HG03025 (cell line): ENCODE measurements around the gene SIM1.

Source experiments
- ATAC-seq: cut with Tn5 transposase; IDR thresholded peaks from one replicate; pipeline ENCODE4 v1.9.1; 2021; ENCODE audit warnings: mild to moderate bottlenecking, moderate library complexity; ENCODE audit not compliant: unreplicated experiment, low FRiP score

Gene SIM1, protein sequence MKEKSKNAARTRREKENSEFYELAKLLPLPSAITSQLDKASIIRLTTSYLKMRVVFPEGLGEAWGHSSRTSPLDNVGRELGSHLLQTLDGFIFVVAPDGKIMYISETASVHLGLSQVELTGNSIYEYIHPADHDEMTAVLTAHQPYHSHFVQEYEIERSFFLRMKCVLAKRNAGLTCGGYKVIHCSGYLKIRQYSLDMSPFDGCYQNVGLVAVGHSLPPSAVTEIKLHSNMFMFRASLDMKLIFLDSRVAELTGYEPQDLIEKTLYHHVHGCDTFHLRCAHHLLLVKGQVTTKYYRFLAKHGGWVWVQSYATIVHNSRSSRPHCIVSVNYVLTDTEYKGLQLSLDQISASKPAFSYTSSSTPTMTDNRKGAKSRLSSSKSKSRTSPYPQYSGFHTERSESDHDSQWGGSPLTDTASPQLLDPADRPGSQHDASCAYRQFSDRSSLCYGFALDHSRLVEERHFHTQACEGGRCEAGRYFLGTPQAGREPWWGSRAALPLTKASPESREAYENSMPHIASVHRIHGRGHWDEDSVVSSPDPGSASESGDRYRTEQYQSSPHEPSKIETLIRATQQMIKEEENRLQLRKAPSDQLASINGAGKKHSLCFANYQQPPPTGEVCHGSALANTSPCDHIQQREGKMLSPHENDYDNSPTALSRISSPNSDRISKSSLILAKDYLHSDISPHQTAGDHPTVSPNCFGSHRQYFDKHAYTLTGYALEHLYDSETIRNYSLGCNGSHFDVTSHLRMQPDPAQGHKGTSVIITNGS

DNA sequence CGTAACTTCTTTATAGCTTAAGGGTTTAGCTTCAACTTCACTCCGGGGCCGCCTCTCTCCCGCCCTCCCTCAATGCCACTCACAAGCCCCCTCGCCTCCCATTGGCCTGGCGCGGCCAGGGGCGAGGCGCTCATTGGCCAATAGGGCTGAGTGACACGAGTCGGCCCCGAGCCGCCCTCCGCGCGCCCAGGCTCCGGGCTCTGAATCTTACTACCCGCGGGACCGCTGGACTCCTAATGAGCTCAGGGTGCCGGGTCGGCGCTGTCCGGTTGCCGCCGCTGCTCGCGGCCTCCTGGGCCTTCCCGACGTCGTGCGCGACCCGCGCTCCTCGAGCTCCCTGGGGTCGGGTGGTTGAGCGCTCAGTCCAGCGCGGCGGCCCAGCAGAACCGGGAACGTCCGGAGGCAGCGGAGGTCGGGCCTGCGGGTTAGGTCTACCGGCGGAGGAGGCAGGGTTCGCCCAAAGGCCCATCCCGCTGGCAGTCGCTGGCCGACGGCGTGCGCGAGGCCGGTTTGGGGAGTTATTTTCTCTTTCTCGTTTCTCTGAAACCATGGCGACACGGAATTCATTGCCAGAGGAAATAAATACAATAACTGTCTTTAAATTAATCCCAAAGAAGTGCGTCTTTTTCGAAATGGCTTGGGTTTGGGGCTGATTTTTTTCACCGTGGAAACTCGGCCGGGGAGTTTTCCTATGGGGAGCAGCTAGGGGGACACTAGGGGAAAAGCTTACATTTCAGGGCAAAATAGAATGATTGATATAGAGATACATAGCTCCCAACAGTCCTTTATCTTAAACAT, at the start of gene SIM1:
TSS of gene SIM1 (minus strand) at position 19 of the 798 bp plus-strand sequence. CDS start 1,453 bp downstream, outside the sequence.
- ATAC-seq = no peak

DNA sequence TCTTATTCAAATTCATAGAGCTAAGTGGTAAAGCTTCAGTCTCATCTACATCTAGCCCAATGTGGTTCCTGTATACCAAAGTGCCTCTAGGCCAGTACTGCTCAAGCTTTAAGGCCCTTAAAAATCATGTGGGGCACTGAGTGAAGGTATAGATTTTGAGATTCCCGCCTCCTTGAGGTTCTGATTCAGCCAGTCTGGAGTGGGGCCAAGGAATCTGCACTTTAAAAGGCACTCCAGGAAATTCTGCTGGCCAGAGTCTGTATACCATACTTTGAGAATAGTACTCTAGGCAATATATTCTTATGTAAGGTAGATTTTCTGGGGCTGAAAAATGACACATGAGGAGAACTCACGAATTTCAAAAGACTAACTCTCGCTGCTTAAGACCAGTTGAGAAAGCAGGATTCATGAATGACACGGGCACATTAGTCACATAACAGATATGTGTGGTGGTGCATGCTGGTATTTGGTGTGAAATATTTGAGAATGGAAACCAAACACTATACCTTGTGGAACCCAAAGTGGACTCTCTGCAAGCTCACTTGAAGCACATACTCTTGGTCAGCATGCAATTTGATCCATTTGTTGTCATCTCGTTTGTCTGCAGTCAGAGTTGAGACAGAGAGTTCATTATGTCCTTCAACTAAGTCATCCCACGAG, 47.6 kb upstream of the SIM1 start:
- no peak for ATAC-seq

DNA sequence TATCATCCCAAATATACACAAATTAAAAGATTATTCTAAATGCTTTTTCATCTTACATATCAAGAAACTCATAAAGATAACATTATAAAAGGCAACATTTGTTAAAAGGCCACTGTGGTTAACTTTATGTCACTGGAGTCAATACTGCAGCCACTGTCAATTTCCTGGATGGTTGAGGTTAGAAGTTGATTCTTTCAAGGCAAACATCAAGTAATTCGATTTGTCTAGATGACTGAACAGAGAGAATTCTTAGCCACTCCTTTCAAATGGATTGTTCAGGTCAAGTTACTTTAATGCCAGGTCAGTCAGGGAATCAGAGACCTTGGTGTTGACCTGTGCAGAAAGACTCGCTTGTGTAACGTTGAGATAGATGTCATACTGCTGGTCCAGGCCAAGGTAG, 44.4 kb upstream of the SIM1 start:
- no peak for ATAC-seq

DNA sequence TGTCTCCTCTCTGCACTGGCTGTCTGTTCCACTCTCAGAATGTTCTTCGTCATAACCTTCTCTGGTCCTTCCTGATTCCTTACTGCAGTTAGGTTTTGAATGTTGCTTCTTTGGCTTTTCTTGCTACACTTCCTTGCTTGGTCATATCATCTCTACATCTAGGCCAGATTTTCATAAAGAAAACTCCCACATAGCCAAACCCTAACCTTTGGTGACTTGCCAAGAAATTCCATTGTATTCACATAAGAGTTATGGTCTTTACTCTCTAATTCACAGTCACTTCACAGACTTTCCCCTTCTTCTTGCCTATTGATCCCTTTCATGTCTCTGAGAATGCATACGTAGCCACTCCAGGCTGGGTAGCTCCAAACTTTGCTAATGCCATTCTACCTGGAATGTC, 41.9 kb upstream of the SIM1 start:
- ATAC-seq = no peak

DNA sequence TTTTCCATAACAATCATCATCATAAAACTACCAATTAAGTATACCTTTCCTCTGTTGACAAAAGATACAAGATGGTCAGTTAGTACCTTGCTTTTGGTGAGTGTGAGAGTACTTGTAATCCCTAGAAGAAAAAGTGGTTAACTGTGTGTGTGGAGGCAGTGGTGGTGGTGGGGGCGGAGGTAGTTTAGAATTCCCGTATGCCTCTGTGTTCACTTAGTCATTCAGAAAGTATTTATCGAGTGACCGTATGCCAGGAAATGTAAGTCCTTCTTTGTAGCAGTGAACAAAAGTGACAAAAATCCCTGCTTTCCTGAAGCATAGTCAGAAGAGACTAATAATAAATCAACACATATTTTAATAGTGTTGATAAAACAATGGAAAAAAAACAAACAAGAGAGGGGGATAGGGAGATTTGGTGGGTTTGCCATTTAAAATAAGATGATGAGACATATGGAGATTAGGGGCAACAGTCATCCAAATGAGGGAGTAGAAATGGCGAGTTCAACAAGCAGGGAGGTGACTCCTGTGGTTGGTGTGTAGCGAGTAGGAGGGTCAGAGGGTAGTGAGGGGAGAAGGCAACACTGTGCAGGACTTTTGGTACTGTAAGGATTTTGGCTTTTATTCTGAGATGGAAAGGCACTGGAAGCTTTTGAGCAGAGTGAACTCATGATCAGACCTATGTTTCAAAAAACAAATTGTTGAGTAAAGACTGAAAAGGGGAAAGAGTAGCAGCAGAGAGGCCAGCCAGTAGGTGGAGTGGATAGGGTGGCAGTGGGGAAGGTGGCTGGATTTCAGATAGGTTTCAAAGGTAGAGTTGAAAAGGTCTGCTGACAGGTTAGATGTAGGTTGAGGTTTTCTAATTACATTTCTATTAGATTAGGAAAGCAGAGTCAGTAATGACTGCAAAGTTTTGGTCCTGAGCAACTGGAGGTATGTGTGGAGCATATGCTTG, 40.3 kb upstream of the SIM1 start:
- ATAC-seq = no peak

DNA sequence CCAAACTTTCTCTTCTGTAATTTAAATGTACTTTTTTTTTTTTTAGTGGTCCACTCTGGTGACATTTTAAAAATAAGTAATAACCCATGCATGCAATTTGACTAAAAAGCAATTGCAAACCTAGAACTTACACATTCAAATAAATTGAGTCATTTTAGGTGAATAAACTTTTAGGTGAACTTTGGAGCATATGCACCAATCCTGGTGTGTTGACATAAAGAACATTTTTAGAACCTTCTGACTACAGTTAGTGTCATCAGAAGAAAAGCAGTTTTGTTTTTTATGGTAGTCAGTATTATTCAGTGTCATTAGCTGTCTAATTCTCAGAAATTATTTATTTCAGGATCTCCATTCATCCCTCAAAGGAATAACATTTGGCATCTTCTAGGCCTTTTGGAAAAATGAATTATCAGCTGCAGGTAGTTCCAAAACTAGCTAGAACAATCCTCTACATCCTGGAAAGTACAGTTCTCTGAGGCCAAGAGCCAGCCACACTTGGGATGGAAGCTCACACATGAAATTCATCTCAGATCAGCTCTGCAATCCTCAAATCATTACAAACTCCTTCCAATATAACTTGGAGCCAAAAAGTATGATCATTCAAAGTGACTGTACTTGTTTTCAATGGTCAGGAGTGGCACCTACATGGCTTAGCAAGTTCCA, 38.5 kb upstream of the SIM1 start:
- ATAC-seq = no peak

DNA sequence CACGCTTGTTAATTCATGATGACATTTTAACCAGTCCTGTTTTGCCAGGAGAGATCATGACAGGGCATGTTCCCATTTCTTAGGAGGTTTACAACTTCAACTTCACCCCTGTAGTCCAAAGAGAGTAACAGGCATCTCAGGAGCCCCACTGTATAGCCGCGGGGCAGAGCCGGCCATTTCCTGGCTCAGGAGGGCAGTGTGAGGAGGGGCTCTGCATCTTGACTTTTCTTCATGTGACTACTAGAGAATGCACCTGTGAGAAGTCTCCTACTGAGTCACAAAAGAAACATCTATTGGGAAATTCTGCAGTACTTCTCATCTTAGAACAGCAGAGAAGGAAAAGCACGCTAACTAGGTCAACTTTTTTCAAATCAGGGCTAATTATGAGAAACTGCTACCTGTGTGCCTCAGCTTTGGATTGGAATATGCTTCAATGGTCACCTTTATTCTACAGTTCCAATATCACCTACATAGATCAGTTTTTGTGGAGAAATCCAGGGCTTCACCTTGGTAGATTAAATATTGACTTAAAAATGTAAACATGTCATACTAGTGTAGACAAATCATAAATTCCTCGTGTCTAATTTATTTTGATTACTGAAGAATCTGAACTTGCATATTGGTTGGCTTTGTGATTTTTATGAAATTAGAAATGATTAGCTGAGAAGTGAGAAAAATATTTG, 28.6 kb upstream of the SIM1 start:
- no peak for ATAC-seq

DNA sequence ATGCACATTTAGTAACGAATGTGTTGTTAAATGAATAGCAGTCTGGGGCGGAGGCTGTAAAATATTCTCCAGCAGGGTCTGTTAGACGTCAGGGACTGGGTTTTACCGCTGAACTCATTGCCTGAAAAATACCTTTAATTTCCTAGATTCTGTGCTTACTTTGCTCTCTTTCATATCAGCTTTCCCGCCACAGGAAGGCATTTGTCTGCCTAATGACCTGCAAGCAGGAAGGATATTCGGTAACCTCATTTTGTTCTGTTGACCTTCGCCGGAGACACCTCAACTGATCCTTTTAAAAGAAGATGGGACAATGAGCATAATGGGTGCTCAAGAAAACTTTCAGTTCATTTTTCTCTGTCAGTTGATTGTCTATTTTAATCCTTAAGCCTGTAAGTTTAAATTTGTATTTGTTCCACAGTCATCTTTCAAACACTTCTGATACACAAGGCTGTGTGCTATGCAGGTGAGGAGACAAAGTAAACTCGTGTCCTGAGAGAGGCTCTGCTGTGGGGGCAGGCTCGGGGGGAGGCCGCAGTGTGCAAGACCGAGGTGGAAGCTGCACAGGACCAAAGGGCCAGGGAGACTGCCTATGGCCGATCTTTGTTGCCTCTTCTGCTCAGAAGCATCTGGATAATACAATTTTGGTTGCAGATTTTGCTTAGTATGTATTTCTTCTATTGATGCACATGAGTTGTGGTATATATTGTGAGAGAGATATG, 27.4 kb upstream of the SIM1 start:
- ATAC-seq = no peak

DNA sequence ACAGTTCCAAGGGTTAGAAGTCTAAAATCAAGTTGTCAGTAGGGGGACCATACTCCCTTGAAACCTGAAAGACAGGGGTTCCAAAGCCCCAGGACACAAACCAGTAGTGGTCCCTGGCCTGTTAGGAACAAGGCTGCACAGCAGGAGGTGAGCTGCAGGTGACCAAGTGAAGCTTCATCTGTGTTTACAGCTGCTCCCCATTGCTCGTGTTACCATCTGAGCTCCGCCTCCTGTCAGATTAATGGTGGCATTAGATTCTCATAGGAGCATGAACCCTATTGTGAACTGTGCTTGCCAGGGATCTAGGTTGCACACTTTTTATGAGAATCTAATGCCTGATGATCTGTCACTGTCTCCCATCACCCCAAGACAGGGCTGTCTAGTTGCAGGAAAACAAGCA, 25.3 kb upstream of the SIM1 start:
- ATAC-seq = no peak

DNA sequence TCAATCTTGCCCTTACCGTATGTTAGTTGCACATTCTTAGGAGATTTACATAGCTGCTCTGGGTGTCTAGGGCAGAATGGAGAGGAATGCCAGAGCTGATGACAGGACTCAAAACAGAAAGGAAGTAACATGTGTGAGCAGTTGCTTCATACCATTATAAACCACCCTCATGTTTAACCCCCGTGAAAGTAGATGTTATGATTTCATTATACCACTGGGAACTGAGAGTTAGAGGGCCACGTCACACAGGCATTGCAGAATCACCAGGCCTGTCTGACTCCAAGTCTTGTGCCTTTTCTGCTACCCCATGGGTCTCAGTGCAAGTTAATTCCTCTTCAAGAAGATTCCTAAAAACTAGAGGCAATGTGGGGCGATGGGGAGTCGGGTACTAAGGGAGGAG, 23.5 kb upstream of the SIM1 start:
- no peak for ATAC-seq

DNA sequence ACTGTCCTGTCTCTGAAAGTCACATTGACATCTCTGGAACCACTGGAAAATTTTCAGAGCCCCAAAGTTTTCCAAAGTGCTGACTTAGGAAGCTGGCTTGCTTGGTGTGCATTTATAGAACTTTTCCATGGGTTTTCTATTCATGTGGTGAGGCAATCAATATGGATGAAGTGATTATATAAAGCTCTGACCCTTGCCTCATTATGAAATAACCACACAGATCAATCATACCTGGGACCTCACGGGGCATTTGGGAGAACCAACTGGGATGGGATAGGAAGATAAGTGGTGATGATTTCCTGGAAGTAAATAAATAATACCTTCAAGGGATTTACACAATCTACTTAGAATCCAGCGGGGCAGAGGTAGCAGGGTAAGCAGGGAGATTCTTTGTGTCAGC, 22.9 kb upstream of the SIM1 start:
- no peak for ATAC-seq

DNA sequence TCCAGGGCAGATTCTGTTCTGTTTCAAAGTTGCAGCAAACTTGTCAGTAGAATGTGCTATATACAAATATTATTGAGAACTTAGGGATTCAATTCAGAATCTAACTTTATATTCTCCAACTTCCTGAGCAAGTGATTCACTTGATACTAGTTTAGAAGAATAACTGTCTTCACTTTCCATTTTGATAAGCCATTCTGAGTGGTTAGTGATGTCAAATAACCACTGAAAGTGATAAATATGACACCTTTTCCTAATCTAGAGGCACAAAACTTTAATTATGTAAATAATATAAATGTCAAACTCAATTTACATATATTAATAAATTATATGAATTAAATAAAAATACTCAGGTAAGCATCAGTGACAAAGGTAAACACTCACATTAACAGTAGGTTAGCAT, 20.5 kb upstream of the SIM1 start:
- ATAC-seq = no peak

DNA sequence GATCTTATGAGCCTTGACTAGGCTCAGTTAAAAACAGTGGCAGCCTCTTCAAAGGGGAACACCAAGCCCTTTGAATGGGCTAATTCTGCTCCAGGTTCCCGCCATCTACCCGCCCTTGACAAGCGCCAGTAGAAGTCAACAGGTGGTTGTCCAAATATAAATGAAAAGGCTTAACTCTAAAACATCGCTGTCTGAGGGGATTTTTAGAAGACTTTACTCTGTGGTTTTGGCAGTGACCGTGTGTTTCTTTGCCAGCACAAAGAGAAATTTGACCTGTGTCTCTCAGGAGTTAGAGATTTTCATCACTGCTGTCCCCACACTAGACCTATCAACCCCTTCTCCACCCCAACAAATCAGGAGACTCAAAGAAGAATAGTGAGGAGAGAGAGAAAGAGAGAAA, 19.8 kb upstream of the SIM1 start:
- ATAC-seq = peak; percentile 35

DNA sequence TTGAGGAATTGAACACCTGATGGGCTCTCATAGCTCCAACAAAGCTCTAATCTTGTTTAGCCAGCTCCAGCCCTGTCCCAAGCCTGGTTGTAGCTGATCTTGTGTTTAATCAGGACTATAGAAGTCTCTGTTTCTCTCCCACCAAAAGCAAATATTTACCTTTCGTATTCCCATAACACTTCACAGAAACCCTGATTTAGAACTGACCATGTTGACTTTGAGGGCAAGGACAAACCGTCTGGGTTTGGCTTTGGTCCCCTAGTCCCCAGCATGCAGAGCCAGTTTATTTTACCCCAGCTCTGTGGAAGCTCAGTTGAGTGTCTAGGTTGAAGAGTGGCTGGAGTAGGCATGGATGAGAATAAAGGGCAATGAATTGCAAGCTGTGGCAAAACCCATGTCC, 18.0 kb upstream of the SIM1 start:
- ATAC-seq = no peak

DNA sequence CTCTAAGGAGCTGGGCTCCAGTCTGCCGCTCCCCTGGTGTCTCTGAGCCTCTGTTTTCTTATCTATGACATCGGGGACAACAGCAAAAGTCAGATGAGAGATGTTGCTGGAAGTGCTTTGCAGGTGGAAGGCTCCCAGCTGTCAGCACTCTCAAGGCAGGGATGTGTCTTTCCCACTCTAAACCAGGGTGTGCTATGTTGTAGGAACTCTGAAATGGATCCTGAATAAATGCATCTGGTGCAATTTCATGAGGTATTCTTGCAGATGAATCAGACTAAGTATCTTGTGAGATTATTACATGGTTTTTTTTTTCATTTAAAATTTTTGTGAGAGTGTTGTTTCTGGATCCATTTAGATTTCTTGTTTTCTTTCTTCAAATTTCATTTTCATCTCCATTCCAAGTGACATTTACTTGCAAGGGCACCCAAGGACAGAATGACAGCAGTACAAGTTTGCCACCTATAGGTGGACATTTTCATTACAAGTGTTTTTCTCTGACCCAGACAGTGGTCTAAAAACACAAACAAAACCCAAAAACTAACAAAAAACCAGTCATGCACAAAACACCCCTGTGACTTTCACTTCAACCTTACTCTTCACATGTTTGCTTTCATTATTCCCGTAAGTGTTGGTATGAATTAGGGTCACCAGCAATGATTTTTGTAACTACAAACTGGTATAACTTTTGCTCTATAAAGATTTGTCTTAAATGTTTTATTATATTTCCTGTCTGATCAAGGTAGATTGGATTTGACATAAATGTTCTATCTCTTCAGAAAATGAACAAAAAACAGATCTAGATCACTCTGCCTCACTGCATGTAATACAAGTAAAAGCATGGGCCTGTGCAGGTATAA, 14.7 kb upstream of the SIM1 start:
- peak; percentile 45 for ATAC-seq

DNA sequence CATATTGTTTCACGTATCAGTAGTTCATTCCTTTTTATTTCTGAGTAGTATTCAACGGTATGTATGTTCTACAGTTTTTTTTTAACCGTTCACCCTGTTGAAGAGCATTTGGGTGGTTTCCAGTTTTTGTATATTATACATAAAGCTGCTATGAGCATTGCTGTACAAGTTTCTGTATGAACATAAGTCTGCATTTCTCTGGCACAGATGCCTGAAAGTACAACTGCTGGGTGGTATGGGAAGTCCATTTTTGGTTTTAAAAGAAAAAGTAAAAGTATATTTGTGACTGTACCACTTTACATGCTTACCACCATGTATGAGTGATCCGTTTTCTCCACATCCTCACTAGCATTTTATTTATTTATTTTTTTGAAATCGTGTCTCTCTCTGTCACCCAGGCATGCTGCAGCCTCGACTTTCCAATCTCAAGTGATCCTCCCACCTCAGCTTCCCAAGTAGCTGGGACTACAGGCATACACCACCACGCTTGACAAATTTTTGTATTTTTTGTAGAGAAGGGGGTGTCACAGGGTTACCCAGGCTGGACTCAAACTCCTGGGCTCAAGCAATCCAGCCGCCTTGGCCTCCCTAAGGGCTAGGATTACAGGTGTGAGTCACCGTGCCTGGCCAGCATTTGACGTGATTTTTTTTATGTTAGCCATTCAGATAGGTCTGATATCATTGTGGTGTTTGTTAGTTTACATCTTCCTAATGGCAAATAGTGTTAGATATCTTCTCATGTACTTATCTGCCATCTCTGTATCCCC, 11.0 kb upstream of the SIM1 start:
- peak; percentile 73 for ATAC-seq
